Measurements from ENCODE around the gene PLXNA1.

PLXNA1 gene

GRCh38 chr3:126968391-126969390 lies 14.2 kb upstream of the PLXNA1 start:
- TF ChIP-seq L3MBTL2 (conservative IDR thresholded peaks at IDR 0.05), result no peak
- no peak for TF ChIP-seq LEF1 (IDR thresholded peaks at IDR 0.05; ENCODE audit: borderline replicate concordance)
- no peak for TF ChIP-seq SP1 (IDR thresholded peaks at IDR 0.05)
- no peak for TF ChIP-seq PKNOX1 (IDR thresholded peaks at IDR 0.05)
- TF ChIP-seq FOXA1 (IDR thresholded peaks at IDR 0.05), result no peak
- TF ChIP-seq TARDBP (IDR thresholded peaks at IDR 0.05), result no peak
- no peak for TF ChIP-seq FOXK2 (IDR thresholded peaks at IDR 0.05)
- no peak for TF ChIP-seq ARNT (IDR thresholded peaks at IDR 0.05)
- TF ChIP-seq NFRKB (IDR thresholded peaks at IDR 0.05), result no peak
- no peak for TF ChIP-seq ZNF384 (IDR thresholded peaks at IDR 0.05)
- TF ChIP-seq SUZ12 (IDR thresholded peaks at IDR 0.05), result no peak
- TF ChIP-seq FOXM1 (IDR thresholded peaks at IDR 0.05; ENCODE audit: borderline replicate concordance), result no peak
- TF ChIP-seq BHLHE40 (IDR thresholded peaks at IDR 0.05; ENCODE audit: borderline replicate concordance), result no peak
- no peak for TF ChIP-seq HDGF (IDR thresholded peaks at IDR 0.05; ENCODE audit: borderline replicate concordance)
- TF ChIP-seq ELF4 (IDR thresholded peaks at IDR 0.05), result no peak
- TF ChIP-seq CTBP1 (IDR thresholded peaks at IDR 0.05; ENCODE audit: borderline replicate concordance), result no peak
- DNase-seq (ENCODE audit: extremely low spot score), result no peak
- CTCF ChIA-PET, result interaction anchor here (1.1 kb wide), 1 partner anchor 14 kb away, joined by 3 read pairs; the partner anchor contains the start of gene PLXNA1
- POLR2A ChIA-PET, result no interaction called here

GRCh38 chr3:126969586-126969985 lies 13.3 kb upstream of the PLXNA1 start:
- ChIA-PET POLR2A (interaction anchor here (0.6 kb wide), 1 partner anchor 216 kb away, joined by 3 read pairs; no protein-coding TSS in a partner anchor), CTCF (interaction anchor here (1.1 kb wide), 1 partner anchor 13 kb away, joined by 3 read pairs; the partner anchor contains the start of gene PLXNA1)

GRCh38 chr3:126970101-126970500 lies 12.8 kb upstream of the PLXNA1 start:
- DNase-seq (ENCODE audit: extremely low spot score), result no peak
- ChIA-PET CTCF (no interaction called here), POLR2A (no interaction called here)
- TF ChIP-seq CTBP1 (IDR thresholded peaks at IDR 0.05; ENCODE audit: borderline replicate concordance) (no peak), NFRKB (IDR thresholded peaks at IDR 0.05) (no peak), BHLHE40 (IDR thresholded peaks at IDR 0.05; ENCODE audit: borderline replicate concordance) (no peak), SUZ12 (IDR thresholded peaks at IDR 0.05) (no peak), TARDBP (IDR thresholded peaks at IDR 0.05) (no peak), FOXA1 (IDR thresholded peaks at IDR 0.05) (no peak), SP1 (IDR thresholded peaks at IDR 0.05) (no peak), PKNOX1 (IDR thresholded peaks at IDR 0.05) (no peak), ELF4 (IDR thresholded peaks at IDR 0.05) (no peak), FOXK2 (IDR thresholded peaks at IDR 0.05) (no peak), ZNF384 (IDR thresholded peaks at IDR 0.05) (no peak), L3MBTL2 (conservative IDR thresholded peaks at IDR 0.05) (no peak), FOXM1 (IDR thresholded peaks at IDR 0.05; ENCODE audit: borderline replicate concordance) (no peak), HDGF (IDR thresholded peaks at IDR 0.05; ENCODE audit: borderline replicate concordance) (no peak), ARNT (IDR thresholded peaks at IDR 0.05) (no peak)

More at GRCh38 chr3:126969586-126969985, 13.3 kb upstream of the PLXNA1 start:
- TF ChIP-seq TARDBP (IDR thresholded peaks at IDR 0.05), result no peak
- no peak for TF ChIP-seq NFRKB (IDR thresholded peaks at IDR 0.05)
- TF ChIP-seq PKNOX1 (IDR thresholded peaks at IDR 0.05), result no peak
- TF ChIP-seq FOXA1 (IDR thresholded peaks at IDR 0.05), result no peak
- TF ChIP-seq CTBP1 (IDR thresholded peaks at IDR 0.05; ENCODE audit: borderline replicate concordance), result no peak
- no peak for TF ChIP-seq ZNF384 (IDR thresholded peaks at IDR 0.05)
- TF ChIP-seq BHLHE40 (IDR thresholded peaks at IDR 0.05; ENCODE audit: borderline replicate concordance), result no peak
- no peak for TF ChIP-seq FOXM1 (IDR thresholded peaks at IDR 0.05; ENCODE audit: borderline replicate concordance)
- no peak for TF ChIP-seq L3MBTL2 (conservative IDR thresholded peaks at IDR 0.05)
- TF ChIP-seq HDGF (IDR thresholded peaks at IDR 0.05; ENCODE audit: borderline replicate concordance), result no peak
- TF ChIP-seq SUZ12 (IDR thresholded peaks at IDR 0.05), result no peak
- DNase-seq (ENCODE audit: extremely low spot score), result no peak

GRCh38 chr3:126970921-126971320 lies 12.0 kb upstream of the PLXNA1 start:
- TF ChIP-seq LEF1 (IDR thresholded peaks at IDR 0.05; ENCODE audit: borderline replicate concordance), result no peak
- TF ChIP-seq ZNF384 (IDR thresholded peaks at IDR 0.05), result no peak
- no peak for TF ChIP-seq FOXM1 (IDR thresholded peaks at IDR 0.05; ENCODE audit: borderline replicate concordance)
- TF ChIP-seq HDGF (IDR thresholded peaks at IDR 0.05; ENCODE audit: borderline replicate concordance), result no peak
- TF ChIP-seq BHLHE40 (IDR thresholded peaks at IDR 0.05; ENCODE audit: borderline replicate concordance), result no peak
- TF ChIP-seq SP1 (IDR thresholded peaks at IDR 0.05), result no peak
- TF ChIP-seq FOXK2 (IDR thresholded peaks at IDR 0.05), result no peak
- no peak for TF ChIP-seq ELF4 (IDR thresholded peaks at IDR 0.05)
- TF ChIP-seq FOXA1 (IDR thresholded peaks at IDR 0.05), result no peak
- TF ChIP-seq NFRKB (IDR thresholded peaks at IDR 0.05), result no peak
- no peak for TF ChIP-seq L3MBTL2 (conservative IDR thresholded peaks at IDR 0.05)
- TF ChIP-seq CTBP1 (IDR thresholded peaks at IDR 0.05; ENCODE audit: borderline replicate concordance), result no peak
- no peak for TF ChIP-seq SUZ12 (IDR thresholded peaks at IDR 0.05)
- TF ChIP-seq TARDBP (IDR thresholded peaks at IDR 0.05), result no peak
- no peak for TF ChIP-seq PKNOX1 (IDR thresholded peaks at IDR 0.05)
- no peak for DNase-seq (ENCODE audit: extremely low spot score)
- ChIA-PET CTCF (no interaction called here), POLR2A (no interaction called here)
